Keratinocyte (primary cell): ENCODE measurements around the gene DMD.

Experiments
- CTCF ChIP-seq, 3 experiments: IDR thresholded peaks in 1 of 3; conservative IDR thresholded peaks in 1 of 3; optimal IDR thresholded peaks in 1 of 3; 2 replicates in 2 of 3; 3 replicates in 1 of 3; pipeline versions ENCODE3 to v1.5.1; 2011; ENCODE audit warnings: low read length in 3 of 3, mild to moderate bottlenecking in 3 of 3, moderate library complexity in 2 of 3, control low read depth in 1 of 3, inconsistent platforms in 1 of 3; ENCODE audit not compliant: insufficient read depth in 2 of 3; ENCODE audit errors: extremely low read depth in 1 of 3
- EZH2 ChIP-seq: IDR thresholded peaks from one replicate; pipeline ENCODE4 v1.6.1; 2012; ENCODE audit warnings: inconsistent platforms, mild to moderate bottlenecking, low read length, moderate library complexity

- TF ChIP-seq EZH2 = no peak
- no peak for TF ChIP-seq CTCF (optimal IDR thresholded peaks at IDR 0.05 in 1 of 3, IDR thresholded peaks at IDR 0.05 in 1 of 3, conservative IDR thresholded peaks at IDR 0.05 in 1 of 3; ENCODE audit: extremely low read depth in 1 of 3, insufficient read depth in 2 of 3, low read length in 3 of 3)
These were observed 33.1 kb downstream of the DMD start for GRCh38 chrX:33178218-33178617.
